ENCODE measurements around the gene RHCG. TPM values are rescaled to one million over a fixed set of nuclear protein-coding genes. Genes with fewer than 3 reads are reported as not detected.

RHCG gene
- total RNA-seq, 1 experiment from 2014 or later: not detected

DNA sequence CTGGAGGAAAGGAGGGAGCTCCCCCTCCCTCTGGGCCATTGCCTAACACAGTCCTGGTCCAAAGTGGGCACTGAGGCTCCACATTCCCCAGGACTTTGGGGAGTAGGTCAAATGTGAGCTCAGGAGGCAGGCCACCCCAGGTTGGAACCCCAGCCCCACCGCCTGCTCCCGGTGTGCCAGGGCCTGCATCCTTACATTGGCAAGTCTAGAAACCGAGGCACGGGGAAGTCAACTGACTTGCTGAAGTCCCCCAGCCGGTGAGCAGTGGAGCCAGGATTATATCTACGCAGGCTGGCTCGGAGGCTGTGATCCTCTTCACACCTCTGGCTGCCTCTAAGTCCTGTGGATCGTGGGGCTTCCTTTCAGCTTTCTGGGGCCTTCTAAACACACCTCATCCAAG is 48.7 kb downstream of the RHCG start:
- Histone ChIP-seq H3F3A (ENCODE audit: low read length, unreplicated experiment) (no peaks in the 10 kb centered on the region), H3K36me3 (ENCODE audit: low read depth, low read length) (no peaks in the 10 kb centered on the region), H3K9me2 (replicated peaks; ENCODE audit: low read length) (no peaks in the 10 kb centered on the region), H3K4me3 (ENCODE audit: low read length) (no peak overlapping the region), H4K20me1 (ENCODE audit: low read length) (no peaks in the 10 kb centered on the region), H3K27me3 (ENCODE audit: low read length) (no peaks in the 10 kb centered on the region), H2AFZ (ENCODE audit: low read length) (no peak overlapping the region), H3K9me3 (ENCODE audit: low read length) (no peaks in the 10 kb centered on the region), H3K79me2 (ENCODE audit: low read length) (no peaks in the 10 kb centered on the region), H3K4me1 (ENCODE audit: insufficient read depth, low read length) (peaks cover 28% of the 10 kb centered on the region), H3K9ac (ENCODE audit: low read length) (no peak overlapping the region), H3K27ac (ENCODE audit: low read length) (no peak overlapping the region), H3K4me2 (ENCODE audit: low read length) (no peak overlapping the region)
- no peak for DNase-seq
- ChIA-PET CTCF (no interaction called here), POLR2A (ENCODE audit: unreplicated experiment) (no interaction called here)
- BruUV-seq (replicated peaks): no TSS peak
- intact Hi-C loops (cut with micrococcal nuclease): no loop called here
- no peak for ATAC-seq
- TF ChIP-seq, protein P1, sequence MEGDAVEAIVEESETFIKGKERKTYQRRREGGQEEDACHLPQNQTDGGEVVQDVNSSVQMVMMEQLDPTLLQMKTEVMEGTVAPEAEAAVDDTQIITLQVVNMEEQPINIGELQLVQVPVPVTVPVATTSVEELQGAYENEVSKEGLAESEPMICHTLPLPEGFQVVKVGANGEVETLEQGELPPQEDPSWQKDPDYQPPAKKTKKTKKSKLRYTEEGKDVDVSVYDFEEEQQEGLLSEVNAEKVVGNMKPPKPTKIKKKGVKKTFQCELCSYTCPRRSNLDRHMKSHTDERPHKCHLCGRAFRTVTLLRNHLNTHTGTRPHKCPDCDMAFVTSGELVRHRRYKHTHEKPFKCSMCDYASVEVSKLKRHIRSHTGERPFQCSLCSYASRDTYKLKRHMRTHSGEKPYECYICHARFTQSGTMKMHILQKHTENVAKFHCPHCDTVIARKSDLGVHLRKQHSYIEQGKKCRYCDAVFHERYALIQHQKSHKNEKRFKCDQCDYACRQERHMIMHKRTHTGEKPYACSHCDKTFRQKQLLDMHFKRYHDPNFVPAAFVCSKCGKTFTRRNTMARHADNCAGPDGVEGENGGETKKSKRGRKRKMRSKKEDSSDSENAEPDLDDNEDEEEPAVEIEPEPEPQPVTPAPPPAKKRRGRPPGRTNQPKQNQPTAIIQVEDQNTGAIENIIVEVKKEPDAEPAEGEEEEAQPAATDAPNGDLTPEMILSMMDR (conservative IDR thresholded peaks at IDR 0.05; ENCODE audit: low read depth, low read length): no peak
- no peak for TF ChIP-seq EZH2 (IDR thresholded peaks at IDR 0.05; ENCODE audit: low read length, unreplicated experiment)
- no peak for TF ChIP-seq EZH2phosphoT487 (IDR thresholded peaks at IDR 0.05; ENCODE audit: borderline replicate concordance, low read length)

DNA sequence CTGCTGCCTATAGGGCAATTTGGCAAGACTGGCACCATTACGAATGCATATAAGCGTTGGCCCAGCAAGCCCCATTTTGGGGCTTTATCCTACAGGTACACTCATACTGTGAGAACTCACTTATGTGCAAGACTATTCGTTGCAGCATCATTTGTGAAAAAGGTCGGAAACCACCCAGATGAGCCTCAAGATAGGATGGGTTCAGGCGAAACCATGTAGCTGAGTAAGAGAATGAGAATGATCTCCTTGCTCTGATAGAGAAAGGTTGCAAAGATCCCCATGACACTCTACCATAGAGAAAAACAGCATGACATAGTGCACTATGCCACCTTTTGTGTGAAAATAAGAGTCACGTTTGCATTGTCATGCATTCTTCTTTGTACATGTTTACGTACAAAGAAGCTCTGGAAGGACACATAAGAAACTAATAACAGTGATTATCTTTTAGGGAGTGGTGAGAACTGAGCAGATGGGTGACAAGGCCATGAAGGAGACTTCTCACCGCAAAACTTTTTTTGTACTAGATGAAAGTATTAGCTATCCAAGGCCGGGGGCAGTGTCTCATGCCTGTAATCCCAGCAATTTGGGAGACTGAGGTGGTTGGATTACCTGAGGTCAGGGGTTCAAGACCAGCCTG is 50.0 kb downstream of the RHCG start:
- ATAC-seq: no peak
- Histone ChIP-seq H3K27me3 (ENCODE audit: low read length) (no peaks in the 10 kb centered on the region), H3K79me2 (ENCODE audit: low read length) (no peaks in the 10 kb centered on the region), H3K4me2 (ENCODE audit: low read length) (no peak overlapping the region), H3K36me3 (ENCODE audit: low read depth, low read length) (no peaks in the 10 kb centered on the region), H3K9me3 (ENCODE audit: low read length) (no peaks in the 10 kb centered on the region), H3K9ac (ENCODE audit: low read length) (no peak overlapping the region), H3K27ac (ENCODE audit: low read length) (no peak overlapping the region), H4K20me1 (ENCODE audit: low read length) (no peaks in the 10 kb centered on the region), H3F3A (ENCODE audit: low read length, unreplicated experiment) (no peaks in the 10 kb centered on the region), H2AFZ (ENCODE audit: low read length) (no peak overlapping the region), H3K9me2 (replicated peaks; ENCODE audit: low read length) (no peaks in the 10 kb centered on the region), H3K4me1 (ENCODE audit: insufficient read depth, low read length) (peaks cover 16% of the 10 kb centered on the region), H3K4me3 (ENCODE audit: low read length) (no peak overlapping the region)
- no TSS peak for BruUV-seq (replicated peaks)
- TF ChIP-seq, protein P1 (conservative IDR thresholded peaks at IDR 0.05; ENCODE audit: low read depth, low read length): no peak
- TF ChIP-seq EZH2 (IDR thresholded peaks at IDR 0.05; ENCODE audit: low read length, unreplicated experiment): no peak
- no peak for TF ChIP-seq EZH2phosphoT487 (IDR thresholded peaks at IDR 0.05; ENCODE audit: borderline replicate concordance, low read length)
- DNase-seq: no peak
- intact Hi-C loops (cut with micrococcal nuclease): no loop called here
- CTCF ChIA-PET: no interaction called here
- POLR2A ChIA-PET (ENCODE audit: unreplicated experiment): no interaction called here

DNA sequence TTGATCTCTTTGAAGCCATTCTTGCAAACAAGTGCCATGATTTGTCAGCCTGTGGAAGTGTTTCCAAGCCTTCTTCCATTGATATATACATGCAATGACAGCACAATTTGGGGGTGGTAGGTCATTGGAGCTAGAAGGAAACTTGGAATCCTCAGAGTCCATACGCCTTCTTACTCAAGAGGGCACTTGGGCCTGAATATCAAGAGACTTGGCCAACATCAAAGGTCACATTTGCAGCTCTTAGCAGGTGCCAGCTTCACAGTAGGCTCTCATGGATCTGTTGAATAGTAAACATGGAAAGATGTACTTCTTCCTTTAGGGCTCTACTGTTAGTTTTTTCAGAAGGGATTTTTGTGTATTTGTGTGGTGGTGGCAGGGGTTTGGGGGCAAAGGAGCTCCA is 50.9 kb downstream of the RHCG start:
- no peaks in the 10 kb centered on the region for H4K20me1 ChIP-seq (ENCODE audit: low read length)
- no peak overlapping the region for H3K27ac ChIP-seq (ENCODE audit: low read length)
- ChIA-PET POLR2A (ENCODE audit: unreplicated experiment) (no interaction called here), CTCF (no interaction called here)
- no peaks in the 10 kb centered on the region for H3K9me3 ChIP-seq (ENCODE audit: low read length)
- intact Hi-C loops (cut with micrococcal nuclease): no loop called here
- BruUV-seq (replicated peaks): no TSS peak
- no peak overlapping the region for H3K4me3 ChIP-seq (ENCODE audit: low read length)
- H3F3A ChIP-seq (ENCODE audit: low read length, unreplicated experiment): no peaks in the 10 kb centered on the region
- DNase-seq (no peak), ATAC-seq (no peak)
- no peaks in the 10 kb centered on the region for H3K36me3 ChIP-seq (ENCODE audit: low read depth, low read length)
- peaks cover 8% of the 10 kb centered on the region for H3K4me1 ChIP-seq (ENCODE audit: insufficient read depth, low read length)
- no peak overlapping the region for H3K9ac ChIP-seq (ENCODE audit: low read length)
- no peak overlapping the region for H3K4me2 ChIP-seq (ENCODE audit: low read length)
- no peaks in the 10 kb centered on the region for H3K27me3 ChIP-seq (ENCODE audit: low read length)
- H3K9me2 ChIP-seq (replicated peaks; ENCODE audit: low read length): no peaks in the 10 kb centered on the region
- no peak overlapping the region for H2AFZ ChIP-seq (ENCODE audit: low read length)
- no peak for TF ChIP-seq EZH2 (IDR thresholded peaks at IDR 0.05; ENCODE audit: low read length, unreplicated experiment)
- TF ChIP-seq, protein P1 (conservative IDR thresholded peaks at IDR 0.05; ENCODE audit: low read depth, low read length): no peak
- TF ChIP-seq EZH2phosphoT487 (IDR thresholded peaks at IDR 0.05; ENCODE audit: borderline replicate concordance, low read length): no peak
- no peaks in the 10 kb centered on the region for H3K79me2 ChIP-seq (ENCODE audit: low read length)
